PC-9 (cell line): ENCODE measurements around the gene MRC2.

ENCODE experiments used
- CTCF ChIP-seq: fragments of 200-600 bp; sonication (generic); conservative IDR thresholded peaks from 2 replicates; pipeline ENCODE4 v1.6.1; 2017; ENCODE audit warnings: mixed run types, antibody characterized with exemption, mild to moderate bottlenecking, moderate library complexity
- EZH2 ChIP-seq: fragments of 200-600 bp; sonication (generic); IDR thresholded peaks from 2 replicates; pipeline ENCODE4 v1.8.0; 2017; ENCODE audit warnings: antibody characterized with exemption, low read depth

GRCh38 chr17:62616993-62617893 is 10.2 kb upstream of the MRC2 start:
- TF ChIP-seq CTCF, result no peak
- TF ChIP-seq EZH2, result no peak
